ENCODE measurements around the gene RBM19. TPM values are rescaled to one million over a fixed set of nuclear protein-coding genes. Genes with fewer than 3 reads are reported as not detected.

The RBM19 gene
- total and polyA plus RNA-seq, 2 of the 4 experiments (the other 2 are of a cell fraction): 18.7 to 19.2 TPM

GRCh38 chr12:113936460-113936859, 29.7 kb downstream of the RBM19 start:
- no peak overlapping the region for H2BK15ac ChIP-seq (ENCODE audit: low read depth, low read length)
- H4K5ac ChIP-seq (ENCODE audit: low read depth, low read length): no peak overlapping the region
- H3K27ac ChIP-seq (ENCODE audit: insufficient read depth, low read length): no peak overlapping the region
- H3K9me3 ChIP-seq (ENCODE audit: control insufficient read depth, insufficient read depth, low read length): no peaks in the 10 kb centered on the region
- H3K56ac ChIP-seq (ENCODE audit: extremely low read depth, insufficient read depth, low read length): no peak overlapping the region
- no TSS peak for BruUV-seq (replicated peaks)
- H3K4me2 ChIP-seq (ENCODE audit: low read depth, low read length): no peak overlapping the region
- no peak overlapping the region for H3K18ac ChIP-seq (ENCODE audit: low read depth, low read length)
- no peak overlapping the region for H4K91ac ChIP-seq (ENCODE audit: insufficient read depth, low read depth, low read length)
- POLR2A ChIA-PET (ENCODE audit: unreplicated experiment): interaction anchor here (0.7 kb wide), 1 partner anchor 10 kb away, joined by 5 read pairs; no protein-coding TSS in a partner anchor
- H4K8ac ChIP-seq (ENCODE audit: low read depth in 2 of 2, low read length in 2 of 2): no peak overlapping the region
- WGBS, 2 experiments (ENCODE audit: extremely low coverage in 2 of 2, insufficient read length in 1 of 2): no CpG with 5 or more reads among the region's 1 CpG
- H3K79me1 ChIP-seq (ENCODE audit: low read depth in 1 of 2, low read length in 2 of 2): no peaks in the 10 kb centered on the region
- H2AFZ ChIP-seq (replicated peaks; ENCODE audit: low read length, poor library complexity): no peak overlapping the region
- H2BK5ac ChIP-seq (ENCODE audit: low read depth, low read length, poor library complexity, severe bottlenecking): no peak overlapping the region
- TF ChIP-seq FOS (IDR thresholded peaks at IDR 0.05; ENCODE audit: low read depth, low read length) (no peak), RCOR1 (IDR thresholded peaks at IDR 0.05; ENCODE audit: insufficient replicate concordance, low read length) (no peak), MAZ (IDR thresholded peaks at IDR 0.05; ENCODE audit: borderline replicate concordance, low read depth, low read length) (no peak), CHD1 (IDR thresholded peaks at IDR 0.05; ENCODE audit: low read depth, low read length) (no peak), ELK1 (IDR thresholded peaks at IDR 0.05; ENCODE audit: borderline replicate concordance, low read depth, low read length) (no peak), RAD21 (IDR thresholded peaks at IDR 0.05; ENCODE audit: low read length) (no peak), MAFK (IDR thresholded peaks at IDR 0.05; ENCODE audit: low read depth, low read length) (no peak), POLR2A (IDR thresholded peaks at IDR 0.05; ENCODE audit: low read depth, low read length) (no peak), CEBPB (IDR thresholded peaks at IDR 0.05; ENCODE audit: low read depth, low read length) (no peak), NFE2L2 (IDR thresholded peaks at IDR 0.05; ENCODE audit: low read depth, low read length) (no peak), BHLHE40 (IDR thresholded peaks at IDR 0.05; ENCODE audit: low read depth, low read length) (no peak), SMC3 (IDR thresholded peaks at IDR 0.05; ENCODE audit: low read depth, low read length) (no peak), RFX5 (IDR thresholded peaks at IDR 0.05; ENCODE audit: low read depth, low read length) (no peak), MXI1 (IDR thresholded peaks at IDR 0.05; ENCODE audit: borderline replicate concordance, low read depth, low read length) (no peak)
- TF ChIP-seq, protein P1, sequence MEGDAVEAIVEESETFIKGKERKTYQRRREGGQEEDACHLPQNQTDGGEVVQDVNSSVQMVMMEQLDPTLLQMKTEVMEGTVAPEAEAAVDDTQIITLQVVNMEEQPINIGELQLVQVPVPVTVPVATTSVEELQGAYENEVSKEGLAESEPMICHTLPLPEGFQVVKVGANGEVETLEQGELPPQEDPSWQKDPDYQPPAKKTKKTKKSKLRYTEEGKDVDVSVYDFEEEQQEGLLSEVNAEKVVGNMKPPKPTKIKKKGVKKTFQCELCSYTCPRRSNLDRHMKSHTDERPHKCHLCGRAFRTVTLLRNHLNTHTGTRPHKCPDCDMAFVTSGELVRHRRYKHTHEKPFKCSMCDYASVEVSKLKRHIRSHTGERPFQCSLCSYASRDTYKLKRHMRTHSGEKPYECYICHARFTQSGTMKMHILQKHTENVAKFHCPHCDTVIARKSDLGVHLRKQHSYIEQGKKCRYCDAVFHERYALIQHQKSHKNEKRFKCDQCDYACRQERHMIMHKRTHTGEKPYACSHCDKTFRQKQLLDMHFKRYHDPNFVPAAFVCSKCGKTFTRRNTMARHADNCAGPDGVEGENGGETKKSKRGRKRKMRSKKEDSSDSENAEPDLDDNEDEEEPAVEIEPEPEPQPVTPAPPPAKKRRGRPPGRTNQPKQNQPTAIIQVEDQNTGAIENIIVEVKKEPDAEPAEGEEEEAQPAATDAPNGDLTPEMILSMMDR (conservative IDR thresholded peaks at IDR 0.05; ENCODE audit: low read depth, low read length): no peak
- TF ChIP-seq, protein P2, sequence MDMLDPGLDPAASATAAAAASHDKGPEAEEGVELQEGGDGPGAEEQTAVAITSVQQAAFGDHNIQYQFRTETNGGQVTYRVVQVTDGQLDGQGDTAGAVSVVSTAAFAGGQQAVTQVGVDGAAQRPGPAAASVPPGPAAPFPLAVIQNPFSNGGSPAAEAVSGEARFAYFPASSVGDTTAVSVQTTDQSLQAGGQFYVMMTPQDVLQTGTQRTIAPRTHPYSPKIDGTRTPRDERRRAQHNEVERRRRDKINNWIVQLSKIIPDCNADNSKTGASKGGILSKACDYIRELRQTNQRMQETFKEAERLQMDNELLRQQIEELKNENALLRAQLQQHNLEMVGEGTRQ (IDR thresholded peaks at IDR 0.05; ENCODE audit: low read depth, low read length): no peak
- ATAC-seq (ENCODE audit: low read depth): no peak
- no peak overlapping the region for H2BK20ac ChIP-seq (ENCODE audit: low read depth, low read length)
- H2AK5ac ChIP-seq (ENCODE audit: low read depth, low read length): no peak overlapping the region
- in situ Hi-C loops (cut with MboI; ENCODE audit: low sequenced_read_pairs): no loop called here
- no peak overlapping the region for H3K9ac ChIP-seq (ENCODE audit: low read depth, low read length)
- peaks cover 3% of the 10 kb centered on the region; the same call in 1 of the 2 replicates for H3K4me1 ChIP-seq (ENCODE audit: control insufficient read depth, insufficient read depth, low read length)
- dilution Hi-C loops (cut with HindIII; ENCODE audit: low sequenced_read_pairs, unreplicated experiment): no loop called here
- no peak overlapping the region for H3K23ac ChIP-seq (ENCODE audit: low read depth, low read length)
- H3K4me3 ChIP-seq (ENCODE audit: insufficient read depth, low read depth, low read length): no peak overlapping the region
- H3K4ac ChIP-seq (ENCODE audit: low read depth, low read length): no peak overlapping the region
- H3K9me1 ChIP-seq (ENCODE audit: insufficient read depth, low read length): no peaks in the 10 kb centered on the region; the same call in 1 of the 2 replicates
- H3K14ac ChIP-seq (replicated peaks; ENCODE audit: low read depth, low read length): no peak overlapping the region
- no peaks in the 10 kb centered on the region for H3K27me3 ChIP-seq (ENCODE audit: control insufficient read depth, insufficient read depth, low read length)
- no peak for DNase-seq
- H4K20me1 ChIP-seq (ENCODE audit: insufficient read depth, low read length): no peaks in the 10 kb centered on the region
- CTCF ChIA-PET: interaction anchor here (0.6 kb wide), 2 partner anchors 392 to 1929 kb away, joined by 3 to 4 read pairs; no protein-coding TSS in a partner anchor
- intact Hi-C loops (cut with micrococcal nuclease): no loop called here
- no peak overlapping the region for H2BK120ac ChIP-seq (ENCODE audit: low read depth, low read length)
- H3K36me3 ChIP-seq (ENCODE audit: control insufficient read depth, insufficient read depth, low read length): peaks cover 28% of the 10 kb centered on the region
- H2AK9ac ChIP-seq (replicated peaks; ENCODE audit: low read depth, low read length, poor library complexity): no peak overlapping the region
